ENCODE data around the gene OSBPL7. TPM values are rescaled to one million over a fixed set of nuclear protein-coding genes. Genes with fewer than 3 reads are reported as not detected.
A peak's percentile ranks its signal among the peaks of the same experiment; 100 is the strongest.

OSBPL7 gene
- total and polyA plus RNA-seq, 4 experiments from 2014 or later = 1.6 to 50.4 (median 27.2) TPM

DNA sequence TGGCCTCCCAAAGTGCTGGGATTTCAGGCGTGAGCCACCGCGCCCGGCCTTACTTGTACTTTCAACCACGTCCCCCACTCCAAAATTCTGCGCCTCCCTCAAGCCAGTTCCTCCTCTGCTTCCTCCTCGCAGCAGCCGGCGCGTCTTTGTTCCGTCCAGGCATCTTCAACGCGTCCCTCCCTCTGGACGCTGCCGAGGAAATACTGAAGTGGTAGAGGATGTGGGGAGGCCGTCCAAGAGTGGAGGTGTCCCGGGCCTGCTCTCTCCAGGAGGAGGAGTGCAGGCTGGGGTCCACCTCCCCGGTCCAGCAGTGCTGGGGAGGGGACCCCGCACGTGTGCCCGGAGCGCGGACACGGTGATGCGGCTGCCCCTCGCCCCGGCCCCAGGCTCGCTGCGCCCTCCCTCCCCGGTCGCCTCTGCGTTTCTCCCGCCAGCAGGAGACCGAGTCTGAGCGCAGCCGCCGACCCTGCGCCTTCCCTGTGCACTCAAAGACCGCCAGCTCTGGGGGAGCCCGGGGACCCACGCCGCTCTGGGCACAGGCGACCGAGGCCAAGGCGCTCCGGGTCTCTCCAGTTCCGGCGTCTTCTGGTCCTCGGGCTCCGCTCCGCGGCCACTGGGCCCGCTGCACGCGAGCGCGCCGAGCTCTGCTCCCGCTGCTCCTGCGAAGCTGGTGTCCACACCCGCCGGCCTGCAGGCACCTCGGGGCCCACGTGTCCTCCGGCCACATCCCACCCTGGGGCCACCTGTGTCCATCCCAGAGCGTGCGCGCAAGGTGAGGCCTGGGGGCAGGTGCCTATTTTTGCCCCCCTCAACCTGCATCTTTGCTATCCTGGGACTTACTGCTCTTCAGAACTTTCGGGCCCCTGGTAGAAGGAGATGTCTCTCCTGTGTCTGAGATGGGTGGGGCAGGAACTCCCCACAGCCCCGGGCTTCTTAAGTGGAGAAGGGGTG, 31.7 kb downstream of the OSBPL7 start:
- Histone ChIP-seq H3K36me3 (ENCODE audit: insufficient read depth, low read length) (no peaks in the 10 kb centered on the region), H3K9me3 (ENCODE audit: control insufficient read depth in 1 of 2, low read length in 2 of 2) (no peaks in the 10 kb centered on the region), H3K4me3 (ENCODE audit: low read length in 2 of 2) (peak overlapping the region in 1 of 2 donors; percentile 37), H3K27me3 (ENCODE audit: insufficient read depth, low read length) (peaks cover 11% of the 10 kb centered on the region), H3K27ac (ENCODE audit: low read depth, low read length) (no peak overlapping the region), H3K4me1 (ENCODE audit: insufficient read depth, low read length) (peaks cover 9% of the 10 kb centered on the region)
- intact Hi-C loops (cut with micrococcal nuclease) = loop anchor here (1.0 kb wide), 2 partner anchors 14 to 126 kb away; no protein-coding TSS in a partner anchor
- CTCF ChIA-PET (ENCODE audit: partially characterized antibody) = interaction anchor here (0.8 to 1.0 kb wide), 4 partner anchors 9 to 126 kb away, joined by 3 to 13 read pairs (median 4); no protein-coding TSS in a partner anchor
- Mint-ChIP-seq H3K27me3 (peaks cover 34 to 36% of the 10 kb centered on the region in 2 donors), H3K4me3 (peak overlapping the region; percentile 31 to 86 (median 78)), H3K4me1 (peaks cover 2 to 18% (median 10%) of the 10 kb centered on the region in 4 donors), H3K36me3 (no peaks in the 10 kb centered on the region), H3K27ac (peak overlapping the region in 1 of 7 donors; percentile 43), H3K9me3 (peaks cover 0 to 2% (median 0%) of the 10 kb centered on the region in 8 donors)
- POLR2A ChIA-PET (ENCODE audit: partially characterized antibody) = no interaction called here
- DNase-seq = peak in 4 of 5 donors; percentile 39 to 54 (median 44)

- CTCF ChIA-PET (ENCODE audit: partially characterized antibody) = interaction anchor here (1.3 to 1.6 kb wide), 3 partner anchors 16 to 121 kb away, joined by 4 read pairs; partner anchors contain the start of gene SCRN2
- no peak overlapping the region for H3K27ac ChIP-seq (ENCODE audit: low read depth, low read length)
- DNase-seq = no peak
- Mint-ChIP-seq H3K4me1 (peaks cover 2 to 15% (median 8%) of the 10 kb centered on the region in 4 donors), H3K36me3 (no peaks in the 10 kb centered on the region), H3K27ac (no peak overlapping the region), H3K4me3 (no peak overlapping the region), H3K27me3 (peaks cover 19 to 25% of the 10 kb centered on the region in 2 donors), H3K9me3 (peaks cover 0 to 2% (median 0%) of the 10 kb centered on the region in 8 donors)
- H3K4me1 ChIP-seq (ENCODE audit: insufficient read depth, low read length) = peaks cover 9% of the 10 kb centered on the region
- no peaks in the 10 kb centered on the region for H3K9me3 ChIP-seq (ENCODE audit: control insufficient read depth in 1 of 2, low read length in 2 of 2)
- intact Hi-C loops (cut with micrococcal nuclease) = no loop called here
- peaks cover 6% of the 10 kb centered on the region for H3K27me3 ChIP-seq (ENCODE audit: insufficient read depth, low read length)
- H3K36me3 ChIP-seq (ENCODE audit: insufficient read depth, low read length) = no peaks in the 10 kb centered on the region
- POLR2A ChIA-PET (ENCODE audit: partially characterized antibody) = interaction anchor here (0.9 to 1.1 kb wide), 2 partner anchors 36 to 110 kb away, joined by 3 read pairs; partner anchors contain the start of gene SP2
- no peak overlapping the region for H3K4me3 ChIP-seq (ENCODE audit: low read length in 2 of 2)
Measured at GRCh38 chr17:47785538-47786123, 36.0 kb downstream of the OSBPL7 start.

DNA sequence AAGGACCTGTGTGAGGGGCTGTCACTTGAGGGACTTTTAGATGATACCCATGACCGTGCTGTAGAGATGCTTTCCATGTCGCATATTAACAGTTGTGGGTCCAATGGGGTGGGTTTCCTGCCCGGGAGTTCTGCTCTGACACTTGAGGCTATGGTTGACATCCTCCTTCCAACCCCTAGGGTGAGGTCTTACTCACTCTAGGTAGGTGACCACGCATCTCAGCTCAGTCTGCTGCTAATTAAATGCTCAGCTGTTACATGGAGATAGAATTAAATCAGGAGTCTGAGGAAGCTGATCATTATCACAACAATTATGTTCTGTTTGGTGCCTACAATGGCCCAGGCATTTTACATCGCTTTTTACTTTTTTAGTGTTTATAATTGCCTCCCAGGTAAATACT, 40.2 kb downstream of the OSBPL7 start:
- Mint-ChIP-seq H3K4me3 (no peak overlapping the region), H3K27me3 (peaks cover 20 to 28% of the 10 kb centered on the region in 2 donors), H3K27ac (peak overlapping the region in 2 of 7 donors; percentile 18 to 58), H3K36me3 (no peaks in the 10 kb centered on the region), H3K4me1 (peaks cover 0 to 5% (median 3%) of the 10 kb centered on the region in 4 donors), H3K9me3 (peaks cover 0 to 2% (median 0%) of the 10 kb centered on the region in 8 donors)
- intact Hi-C loops (cut with micrococcal nuclease) = no loop called here
- ChIA-PET POLR2A (ENCODE audit: partially characterized antibody) (no interaction called here), CTCF (ENCODE audit: partially characterized antibody) (interaction anchor here (2.7 kb wide), 1 partner anchor 8 kb away, joined by 8 read pairs; no protein-coding TSS in a partner anchor)
- Histone ChIP-seq H3K27me3 (ENCODE audit: insufficient read depth, low read length) (peaks cover 9% of the 10 kb centered on the region), H3K4me1 (ENCODE audit: insufficient read depth, low read length) (no peaks in the 10 kb centered on the region), H3K27ac (ENCODE audit: low read depth, low read length) (no peak overlapping the region), H3K36me3 (ENCODE audit: insufficient read depth, low read length) (no peaks in the 10 kb centered on the region), H3K9me3 (ENCODE audit: control insufficient read depth in 1 of 2, low read length in 2 of 2) (no peaks in the 10 kb centered on the region), H3K4me3 (ENCODE audit: low read length in 2 of 2) (no peak overlapping the region)
- DNase-seq = no peak

- ChIA-PET POLR2A (ENCODE audit: partially characterized antibody) (interaction anchor here (0.6 kb wide), 1 partner anchor 85 kb away, joined by 3 read pairs; no protein-coding TSS in a partner anchor), CTCF (ENCODE audit: partially characterized antibody) (interaction anchor here (2.8 kb wide), 1 partner anchor 23 kb away, joined by 10 read pairs; no protein-coding TSS in a partner anchor)
- Mint-ChIP-seq H3K4me3 (no peak overlapping the region), H3K9me3 (peaks cover 0 to 5% (median 0%) of the 10 kb centered on the region in 8 donors), H3K27me3 (peaks cover 29 to 38% of the 10 kb centered on the region in 2 donors), H3K27ac (no peak overlapping the region), H3K36me3 (no peaks in the 10 kb centered on the region), H3K4me1 (peaks cover 0 to 5% (median 3%) of the 10 kb centered on the region in 4 donors)
- intact Hi-C loops (cut with micrococcal nuclease) = no loop called here
- DNase-seq = no peak
- no peaks in the 10 kb centered on the region for H3K4me1 ChIP-seq (ENCODE audit: insufficient read depth, low read length)
- H3K27ac ChIP-seq (ENCODE audit: low read depth, low read length) = no peak overlapping the region
- peaks cover 23% of the 10 kb centered on the region for H3K27me3 ChIP-seq (ENCODE audit: insufficient read depth, low read length)
- H3K36me3 ChIP-seq (ENCODE audit: insufficient read depth, low read length) = no peaks in the 10 kb centered on the region
- H3K4me3 ChIP-seq (ENCODE audit: low read length in 2 of 2) = no peak overlapping the region
- no peaks in the 10 kb centered on the region for H3K9me3 ChIP-seq (ENCODE audit: control insufficient read depth in 1 of 2, low read length in 2 of 2)
Measured at GRCh38 chr17:47778184-47778635, 43.4 kb downstream of the OSBPL7 start.

- Histone ChIP-seq H3K4me3 (ENCODE audit: low read length in 2 of 2) (no peak overlapping the region), H3K27me3 (ENCODE audit: insufficient read depth, low read length) (peaks cover 23% of the 10 kb centered on the region), H3K9me3 (ENCODE audit: control insufficient read depth in 1 of 2, low read length in 2 of 2) (no peaks in the 10 kb centered on the region), H3K27ac (ENCODE audit: low read depth, low read length) (no peak overlapping the region), H3K36me3 (ENCODE audit: insufficient read depth, low read length) (no peaks in the 10 kb centered on the region), H3K4me1 (ENCODE audit: insufficient read depth, low read length) (no peaks in the 10 kb centered on the region)
- ChIA-PET POLR2A (ENCODE audit: partially characterized antibody) (no interaction called here), CTCF (ENCODE audit: partially characterized antibody) (interaction anchor here (0.9 to 2.8 kb wide), 5 partner anchors 8 to 77 kb away, joined by 3 to 10 read pairs (median 4); partner anchors contain the start of gene TBX21)
- no peaks in the 10 kb centered on the region for H3K36me3 Mint-ChIP-seq
- no peak overlapping the region for H3K27ac Mint-ChIP-seq
- H3K27me3 Mint-ChIP-seq = peaks cover 33 to 35% of the 10 kb centered on the region in 2 donors
- H3K9me3 Mint-ChIP-seq = peaks cover 0 to 15% (median 0%) of the 10 kb centered on the region in 8 donors
- peak; percentile 46 to 56 (median 48) for DNase-seq
- intact Hi-C loops (cut with micrococcal nuclease) = loop anchor here (1.0 to 2.0 kb wide), 7 partner anchors 14 to 842 kb away; partner anchors contain the start of genes SCRN2 and TBX21
- H3K4me1 Mint-ChIP-seq = peaks cover 0 to 5% (median 3%) of the 10 kb centered on the region in 4 donors
- no peak overlapping the region for H3K4me3 Mint-ChIP-seq
Measured at GRCh38 chr17:47776330-47777197, 45.0 kb downstream of the OSBPL7 start.

DNA sequence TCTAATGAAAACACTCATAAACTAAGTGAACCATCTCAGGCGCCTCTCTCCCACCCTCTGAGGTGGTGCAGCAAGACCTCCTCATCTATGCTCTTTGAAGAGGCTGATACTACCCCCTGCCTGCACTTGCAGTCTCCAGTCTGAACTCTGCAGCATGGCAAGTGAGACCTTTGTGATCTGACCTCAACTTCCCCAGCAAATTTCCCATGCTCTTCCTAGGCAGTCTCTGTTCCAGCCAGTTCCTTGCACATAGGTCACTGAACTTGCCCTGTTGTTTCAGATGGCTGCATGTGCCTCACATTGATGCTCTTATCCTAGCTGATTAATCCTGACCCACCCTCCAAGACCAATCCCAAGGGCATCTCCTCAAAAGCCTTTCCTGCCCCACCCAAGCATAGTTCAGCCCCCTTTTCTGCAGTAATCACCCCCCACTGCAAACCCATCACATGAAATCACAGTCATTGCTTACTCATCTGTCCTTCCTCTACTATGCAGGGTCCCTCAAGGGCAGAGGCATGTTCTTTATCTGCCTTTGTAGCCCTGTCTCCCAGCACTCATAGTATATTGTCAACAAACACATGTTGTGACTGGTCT, 46.5 kb downstream of the OSBPL7 start:
- no peak overlapping the region for H3K27ac Mint-ChIP-seq
- no peak overlapping the region for H3K27ac ChIP-seq (ENCODE audit: low read depth, low read length)
- H3K9me3 ChIP-seq (ENCODE audit: control insufficient read depth in 1 of 2, low read length in 2 of 2) = no peaks in the 10 kb centered on the region
- no peaks in the 10 kb centered on the region for H3K4me1 ChIP-seq (ENCODE audit: insufficient read depth, low read length)
- peaks cover 0 to 5% (median 3%) of the 10 kb centered on the region in 4 donors for H3K4me1 Mint-ChIP-seq
- DNase-seq = no peak
- no peak overlapping the region for H3K4me3 ChIP-seq (ENCODE audit: low read length in 2 of 2)
- H3K9me3 Mint-ChIP-seq = peaks cover 0 to 23% (median 5%) of the 10 kb centered on the region in 8 donors
- no peak overlapping the region for H3K4me3 Mint-ChIP-seq
- intact Hi-C loops (cut with micrococcal nuclease) = no loop called here
- no peaks in the 10 kb centered on the region for H3K36me3 Mint-ChIP-seq
- peaks cover 23% of the 10 kb centered on the region for H3K27me3 ChIP-seq (ENCODE audit: insufficient read depth, low read length)
- ChIA-PET POLR2A (ENCODE audit: partially characterized antibody) (no interaction called here), CTCF (ENCODE audit: partially characterized antibody) (interaction anchor here (0.9 to 1.3 kb wide), 3 partner anchors 9 to 76 kb away, joined by 3 to 4 read pairs (median 4); partner anchors contain the start of gene TBX21)
- no peaks in the 10 kb centered on the region for H3K36me3 ChIP-seq (ENCODE audit: insufficient read depth, low read length)
- peaks cover 31 to 32% of the 10 kb centered on the region in 2 donors for H3K27me3 Mint-ChIP-seq
